ENCODE results near the gene LRIT3.

- TF ChIP-seq CTCF (conservative IDR thresholded peaks at IDR 0.05; ENCODE audit: low read depth, low read length) = no peak
- no peak for TF ChIP-seq EZH2 (IDR thresholded peaks at IDR 0.05; ENCODE audit: borderline replicate concordance, low read depth, low read length, poor library complexity, severe bottlenecking)
These were observed at the start of gene LRIT3 for GRCh38 chr4:109847896-109848442.
